Fibroblast of skin of right quadriceps (primary cell): Measurements from ENCODE around the gene ARHGAP23.
A peak's percentile ranks its signal among the peaks of the same experiment; 100 is the strongest.
"Not testable (repeated sequence)": the region's sequence is repeated elsewhere in the genome, so short reads cannot be mapped to it uniquely, and the experiment has no call there.

Source experiments
- DNase-seq: peaks from one replicate; pipeline ENCODE4 v3.0.0-alpha.2; 2013

The ARHGAP23 gene

GRCh38 chr17:38421871-38422827, 6.1 kb upstream of the ARHGAP23 start:
- no peak for DNase-seq

- no peak for DNase-seq
Observed at GRCh38 chr17:38424297-38424972, 3.8 kb upstream of the ARHGAP23 start.

- no peak for DNase-seq
Observed at GRCh38 chr17:38425031-38425430, 3.2 kb upstream of the ARHGAP23 start.

GRCh38 chr17:38425744-38426143, 2.5 kb upstream of the ARHGAP23 start:
- DNase-seq, result no peak

GRCh38 chr17:38426441-38426840, 1.8 kb upstream of the ARHGAP23 start:
- DNase-seq, result no peak

GRCh38 chr17:38427160-38427949, 909 bp upstream of the ARHGAP23 start:
- DNase-seq, result no peak

- no peak for DNase-seq
Observed at GRCh38 chr17:38428643-38429371, 543 bp downstream of the ARHGAP23 start.

- no peak for DNase-seq
Observed at GRCh38 chr17:38429476-38430100, 1.3 kb downstream of the ARHGAP23 start.

- DNase-seq, result peak; percentile 35
Observed at GRCh38 chr17:38430316-38430715, 2.1 kb downstream of the ARHGAP23 start.

- DNase-seq, result no peak
Observed at GRCh38 chr17:38430822-38431221, 2.6 kb downstream of the ARHGAP23 start.

- DNase-seq, result no peak
Observed at GRCh38 chr17:38431346-38432145, 3.3 kb downstream of the ARHGAP23 start.

GRCh38 chr17:38434178-38434665, 6.0 kb downstream of the ARHGAP23 start:
- no peak for DNase-seq

GRCh38 chr17:38435795-38436194, 7.5 kb downstream of the ARHGAP23 start:
- no peak for DNase-seq

GRCh38 chr17:38436386-38436785, 8.1 kb downstream of the ARHGAP23 start:
- DNase-seq, result no peak

- DNase-seq, result not testable (repeated sequence)
Observed at GRCh38 chr17:38437313-38437712, 9.0 kb downstream of the ARHGAP23 start.

GRCh38 chr17:38439436-38439835, 11.2 kb downstream of the ARHGAP23 start:
- DNase-seq, result no peak

- DNase-seq, result no peak
Observed at GRCh38 chr17:38440614-38441397, 12.5 kb downstream of the ARHGAP23 start.

- DNase-seq, result no peak
Observed at GRCh38 chr17:38441429-38442061, 13.3 kb downstream of the ARHGAP23 start.

- DNase-seq, result no peak
Observed at GRCh38 chr17:38442548-38442947, 14.3 kb downstream of the ARHGAP23 start.
